ENCODE measurements around the gene EXOC2. TPM values are rescaled to one million over a fixed set of nuclear protein-coding genes. Genes with fewer than 3 reads are reported as not detected.

Gene EXOC2
- total RNA-seq, 2 donors from 2014 or later = 17.2 to 24.1 TPM

- no peak for ATAC-seq (ENCODE audit: insufficient number of reproducible peaks, low FRiP score, low read depth)
- Histone ChIP-seq H3K36me3 (no peaks in the 10 kb centered on the region), H3K4me1 (ENCODE audit: control insufficient read depth in 1 of 2, low read depth in 2 of 2) (no peaks in the 10 kb centered on the region), H3K9me3 (no peaks in the 10 kb centered on the region), H3K27me3 (replicated peaks; ENCODE audit: insufficient read depth) (no peaks in the 10 kb centered on the region), H3K27ac (no peak overlapping the region), H3K4me3 (no peak overlapping the region)
- no peak for TF ChIP-seq CTCF (IDR thresholded peaks at IDR 0.05)
- no peak for DNase-seq (ENCODE audit: low spot score)
Measured at GRCh38 chr6:436308-437036, 256.5 kb downstream of the EXOC2 start.

- TF ChIP-seq CTCF (IDR thresholded peaks at IDR 0.05) = no peak
- H3K4me1 ChIP-seq (ENCODE audit: control insufficient read depth in 1 of 2, low read depth in 2 of 2) = no peaks in the 10 kb centered on the region
- ATAC-seq (ENCODE audit: insufficient number of reproducible peaks, low FRiP score, low read depth) (no peak), DNase-seq (ENCODE audit: low spot score) (no peak)
- no peak overlapping the region for H3K4me3 ChIP-seq
- H3K36me3 ChIP-seq = no peaks in the 10 kb centered on the region
- no peak overlapping the region for H3K27ac ChIP-seq
- H3K9me3 ChIP-seq = no peaks in the 10 kb centered on the region
- H3K27me3 ChIP-seq (replicated peaks; ENCODE audit: insufficient read depth) = no peaks in the 10 kb centered on the region
Measured at GRCh38 chr6:435441-436307, 257.3 kb downstream of the EXOC2 start.

Other genes with a start within 250 kb of the EXOC2 start
- 1 to 10 TPM in 1 of 2 donors, under 1 TPM in 1; 0.71 to 2.6 TPM for gene HUS1B, start 36.0 kb downstream of the EXOC2 start, total RNA-seq